Jurkat, Clone E6-1 (cell line): ENCODE measurements around the gene FGGY.
A peak's percentile ranks its signal among the peaks of the same experiment; 100 is the strongest.

Source experiments
- DNase-seq: peaks from one replicate; pipeline ENCODE4 v3.0.0-alpha.2; 2011; ENCODE audit warnings: low read depth, low spot score
- H3K4me3 ChIP-seq: 2 replicates; pipeline ENCODE4 v1.5.1; 2011; ENCODE audit warnings: mild to moderate bottlenecking, low read length, control low read depth, moderate library complexity

Gene FGGY

GRCh38 chr1:59309795-59310548 lies 13.1 kb downstream of the FGGY start:
- H3K4me3 ChIP-seq: no peak overlapping the region
- DNase-seq: no peak

- DNase-seq: no peak
- H3K4me3 ChIP-seq: no peak overlapping the region
Measured at GRCh38 chr1:59310549-59311250, 13.8 kb downstream of the FGGY start.

- peak; percentile 32 for DNase-seq
- no peak overlapping the region for H3K4me3 ChIP-seq
Measured at GRCh38 chr1:59314776-59315528, 18.1 kb downstream of the FGGY start.

GRCh38 chr1:59315529-59316463 lies 18.9 kb downstream of the FGGY start:
- DNase-seq: no peak
- no peak overlapping the region for H3K4me3 ChIP-seq

GRCh38 chr1:59316497-59317128 lies 19.7 kb downstream of the FGGY start:
- DNase-seq: peak; percentile 69
- peak overlapping the region; percentile 46 for H3K4me3 ChIP-seq

GRCh38 chr1:59317343-59317742 lies 20.4 kb downstream of the FGGY start:
- no peak overlapping the region for H3K4me3 ChIP-seq
- DNase-seq: no peak

GRCh38 chr1:59317780-59318179 lies 20.9 kb downstream of the FGGY start:
- no peak overlapping the region for H3K4me3 ChIP-seq
- no peak for DNase-seq

- DNase-seq: no peak
- no peak overlapping the region for H3K4me3 ChIP-seq
Measured at GRCh38 chr1:59318271-59318860, 21.5 kb downstream of the FGGY start.

- no peak for DNase-seq
- no peak overlapping the region for H3K4me3 ChIP-seq
Measured at GRCh38 chr1:59322394-59322793, 25.5 kb downstream of the FGGY start.

- H3K4me3 ChIP-seq: no peak overlapping the region
- DNase-seq: no peak
Measured at GRCh38 chr1:59322814-59323213, 25.9 kb downstream of the FGGY start.

GRCh38 chr1:59323879-59324278 lies 27.0 kb downstream of the FGGY start:
- H3K4me3 ChIP-seq: no peak overlapping the region
- no peak for DNase-seq

- peak; percentile 44 for DNase-seq
- no peak overlapping the region for H3K4me3 ChIP-seq
Measured at GRCh38 chr1:59328353-59328752, 31.5 kb downstream of the FGGY start.

- DNase-seq: no peak
- no peak overlapping the region for H3K4me3 ChIP-seq
Measured at GRCh38 chr1:59329412-59330053, 32.6 kb downstream of the FGGY start.

GRCh38 chr1:59331686-59332620 lies 35.1 kb downstream of the FGGY start:
- DNase-seq: no peak
- no peak overlapping the region for H3K4me3 ChIP-seq

GRCh38 chr1:59332983-59333382 lies 36.1 kb downstream of the FGGY start:
- peak; percentile 77 for DNase-seq
- H3K4me3 ChIP-seq: no peak overlapping the region

- no peak for DNase-seq
- H3K4me3 ChIP-seq: no peak overlapping the region
Measured at GRCh38 chr1:59333626-59334277, 36.9 kb downstream of the FGGY start.
